Endometrial microvascular endothelial cells (primary cell): ENCODE data around the gene ZC2HC1B. TPM values are rescaled to one million over a fixed set of nuclear protein-coding genes. Genes with fewer than 3 reads are reported as not detected.

Source experiments
- in situ Hi-C: cut with HindIII; loops from 2 replicates; pipeline ENCODE4 v1.10.0; 2017; ENCODE audit warnings: low sequenced_read_pairs, low pct_unique_long_range_greater_than_20kb; ENCODE audit errors: inconsistent ontology term
- total RNA-seq: library from RNA; depleted of rRNA; stranded (reverse); fragments of >200 nt; gene quantifications from one replicate; pipeline ENCODE4 v1.2.3, GENCODE V29; 2015; ENCODE audit errors: inconsistent ontology term

The ZC2HC1B gene
- total RNA-seq, 1 donor from 2014 or later = not detected

DNA sequence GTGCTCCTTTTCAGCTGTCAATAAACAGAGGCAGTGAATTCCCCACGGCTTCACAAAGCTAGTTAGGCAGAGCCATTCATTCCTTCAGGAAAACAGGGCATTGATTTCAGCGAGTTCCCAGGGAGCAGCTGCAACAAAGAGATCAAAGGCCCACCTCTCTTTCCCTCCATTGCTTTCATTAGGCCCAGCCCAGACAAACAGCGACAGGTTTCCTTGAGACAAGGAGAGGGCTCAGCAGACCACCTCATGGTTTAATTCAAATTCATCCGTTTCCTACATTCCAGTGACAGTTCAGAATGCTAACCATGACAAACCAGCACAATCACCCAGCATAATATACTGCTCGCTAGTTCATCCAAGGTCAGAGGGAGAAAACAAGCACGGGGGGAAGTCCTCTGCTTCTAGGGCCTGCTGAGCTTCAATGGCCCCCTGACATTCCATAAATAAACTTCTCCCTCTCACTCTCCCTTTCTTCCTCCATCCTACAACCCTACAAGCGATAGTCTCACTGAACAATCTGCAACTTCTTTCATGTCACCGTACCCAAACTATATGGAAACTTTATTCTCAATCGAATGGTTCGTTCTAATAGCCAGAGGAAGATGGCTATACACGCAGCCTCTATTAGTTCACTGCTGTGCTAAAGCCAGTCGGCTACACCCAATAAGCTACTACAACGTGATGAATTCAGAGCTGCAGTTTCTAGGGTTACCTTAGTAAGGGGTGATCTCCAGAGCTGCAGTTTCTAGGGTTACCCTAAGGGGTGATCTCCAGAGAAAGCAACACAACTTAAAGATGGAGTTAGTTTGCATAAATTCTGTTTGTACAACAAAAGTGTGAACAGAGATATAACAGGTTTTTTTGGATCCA, 109.1 kb downstream of the ZC2HC1B start:
- in situ Hi-C loops = no loop called here

DNA sequence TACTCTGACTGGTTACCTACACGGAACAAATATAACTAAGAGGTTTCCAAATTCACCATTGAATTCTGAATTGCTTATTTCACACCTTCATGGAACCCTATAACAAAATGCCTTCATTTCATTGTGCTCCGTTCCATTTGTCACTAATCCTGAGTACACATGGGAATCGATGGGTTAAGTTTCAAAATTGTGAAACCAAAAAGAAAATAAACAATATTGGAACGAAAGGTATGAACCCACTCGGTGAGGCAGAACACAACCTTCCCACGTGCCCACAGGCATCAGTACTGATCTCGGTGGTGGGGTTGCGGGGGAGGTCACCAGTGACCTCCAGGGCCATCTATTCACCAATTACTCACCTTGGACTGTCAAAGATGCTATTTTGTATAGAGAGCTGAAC, 109.8 kb downstream of the ZC2HC1B start:
- in situ Hi-C loops = no loop called here

DNA sequence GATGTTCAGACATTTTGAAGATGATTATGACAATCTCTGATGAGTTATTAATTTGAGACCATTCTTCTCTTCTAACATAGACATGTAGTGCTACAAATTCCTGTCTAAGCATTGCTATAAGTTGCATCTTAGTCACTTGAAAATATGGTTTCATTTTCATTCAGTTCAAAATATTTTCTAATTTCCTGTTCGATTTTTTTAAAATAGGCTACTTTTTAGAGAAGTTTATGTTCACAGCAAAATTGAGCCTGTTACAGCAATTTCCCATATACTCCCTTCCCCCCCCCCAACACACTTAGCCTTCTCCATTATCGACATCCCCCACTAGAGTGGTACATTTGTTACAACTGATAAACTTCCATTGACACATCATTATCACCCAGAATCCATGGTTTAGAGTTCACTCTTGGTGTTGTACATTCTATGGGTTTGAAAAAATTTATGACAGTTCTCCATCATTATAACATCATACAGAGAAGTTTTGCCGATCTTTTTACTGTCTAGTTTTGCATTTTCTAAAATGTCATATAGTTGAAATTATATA, 112.6 kb downstream of the ZC2HC1B start:
- in situ Hi-C loops = no loop called here

DNA sequence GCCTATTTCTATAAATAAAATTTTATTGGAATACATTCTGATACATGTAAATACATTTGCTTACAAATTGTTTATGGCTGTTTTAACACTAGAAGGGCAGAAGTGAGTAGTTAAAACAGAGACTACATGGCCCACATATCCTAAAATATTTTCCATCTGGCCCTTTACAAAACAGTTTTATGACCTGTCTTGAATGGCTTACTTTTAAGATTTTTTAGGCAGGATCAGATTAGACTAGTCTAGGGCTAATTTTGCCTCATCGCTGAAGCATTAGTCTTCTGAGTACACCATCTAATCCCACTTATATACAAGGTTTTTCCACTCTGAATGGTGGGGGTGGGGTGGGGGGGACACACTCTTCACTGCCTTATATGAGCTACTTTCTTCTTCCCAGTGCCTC, 116.6 kb downstream of the ZC2HC1B start:
- in situ Hi-C loops = no loop called here

DNA sequence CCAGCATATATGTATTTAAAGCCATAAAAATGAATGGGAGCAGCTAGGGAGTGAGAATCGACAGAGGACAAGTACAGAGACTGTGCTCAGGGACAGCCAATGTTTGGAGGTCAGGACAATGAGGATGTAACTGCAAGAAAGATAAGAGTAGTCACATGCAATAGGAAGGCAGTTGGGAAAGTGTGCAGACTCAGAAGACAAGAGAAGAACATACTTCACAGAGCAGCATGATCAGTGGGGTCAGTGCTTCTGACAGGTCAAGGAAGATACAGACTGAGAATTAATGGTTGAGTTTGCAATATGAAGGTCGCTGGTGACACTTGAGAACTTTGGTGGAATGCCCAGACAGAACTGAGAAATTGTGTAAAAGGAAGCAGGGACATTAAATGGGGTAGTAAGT, 118.7 kb downstream of the ZC2HC1B start:
- in situ Hi-C loops = no loop called here

DNA sequence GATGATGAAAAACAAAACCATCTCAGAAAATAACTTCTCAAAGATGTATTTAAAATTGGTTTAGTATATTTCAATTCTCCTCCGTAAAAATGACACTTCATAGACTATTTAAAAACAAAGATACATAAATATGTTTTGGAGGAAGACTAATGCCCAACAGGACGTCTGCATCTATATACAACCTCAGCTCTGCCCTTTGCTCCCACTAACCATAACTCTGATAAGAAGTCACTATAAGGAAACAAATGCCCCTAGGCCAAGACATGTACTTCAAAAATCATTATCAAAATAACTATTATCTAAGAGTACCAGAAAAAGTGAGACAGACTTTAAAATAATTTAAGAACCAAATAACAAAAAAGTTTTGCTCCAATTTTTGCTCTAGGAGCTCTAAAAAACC, 120.4 kb downstream of the ZC2HC1B start:
- in situ Hi-C loops = no loop called here

DNA sequence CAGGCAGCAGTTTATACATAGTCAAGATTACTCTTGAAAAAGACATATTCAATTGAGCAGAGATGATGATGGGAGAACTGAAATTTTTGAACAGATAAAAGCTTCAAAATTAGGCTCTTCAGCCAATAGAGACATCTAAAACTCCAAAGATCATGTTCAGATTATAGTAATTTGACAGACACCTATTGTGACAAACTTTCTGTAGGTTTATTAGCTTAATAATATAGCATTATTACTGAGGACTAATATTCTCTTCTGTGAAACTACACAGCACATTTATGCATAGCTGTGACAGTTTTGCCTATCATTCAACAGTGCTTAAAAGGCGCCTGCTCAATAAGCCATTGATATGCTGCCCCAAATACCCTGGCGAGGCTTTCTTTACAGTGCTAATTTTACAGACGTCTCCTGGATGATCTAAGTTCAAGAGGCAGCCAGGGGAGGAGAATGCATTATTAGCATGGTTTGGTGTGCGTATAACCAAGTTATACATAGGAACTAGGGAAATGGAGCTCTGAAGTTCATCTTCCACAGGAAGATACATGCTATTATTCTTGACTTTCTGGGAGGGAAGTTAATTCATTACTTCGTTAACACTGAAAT, 122.3 kb downstream of the ZC2HC1B start:
- in situ Hi-C loops = no loop called here

Other genes starting within 250 kb of the ZC2HC1B start
- gene PHACTR2, start 186.5 kb upstream of the ZC2HC1B start, total RNA-seq = 91.1 TPM
- gene LTV1, start 21.1 kb upstream of the ZC2HC1B start, total RNA-seq = 23.5 TPM
- 23.8 TPM for gene PLAGL1, start 143.8 kb downstream of the ZC2HC1B start, total RNA-seq
- 313 TPM for gene SF3B5, start 231.1 kb downstream of the ZC2HC1B start, total RNA-seq